ENCODE data around the gene DNAJC12.
"Not testable (repeated sequence)": the region's sequence is repeated elsewhere in the genome, so short reads cannot be mapped to it uniquely, and the experiment has no call there.

GRCh38 chr10:67877421-67877820, 39.4 kb upstream of the DNAJC12 start:
- TF ChIP-seq CTCF (conservative IDR thresholded peaks at IDR 0.05; ENCODE audit: low read depth, low read length); EZH2 (IDR thresholded peaks at IDR 0.05; ENCODE audit: low read length, unreplicated experiment); EZH2phosphoT487 (IDR thresholded peaks at IDR 0.05; ENCODE audit: borderline replicate concordance, low read length): not testable (repeated sequence)

Measured in PC-3 (cell line).